C4-2B (cell line): ENCODE results near the gene UNC5C.

Experiments
- H3K27ac ChIP-seq: fragments of 450-650 bp; 2 replicates; pipeline ENCODE4 v1.5.1; 2017
- CTCF ChIP-seq: fragments of 450-650 bp; conservative IDR thresholded peaks from 2 replicates; pipeline ENCODE4 v1.5.1; 2017; ENCODE audit warnings: mild to moderate bottlenecking
- ZFX ChIP-seq: fragments of 450-650 bp; IDR thresholded peaks from 2 replicates; pipeline ENCODE4 v1.6.1; 2017

The UNC5C gene

GRCh38 chr4:95129821-95130311 is 418.9 kb downstream of the UNC5C start:
- H3K27ac ChIP-seq, result no peak overlapping the region
- TF ChIP-seq ZFX (no peak), CTCF (no peak)

- H3K27ac ChIP-seq, result no peak overlapping the region
- TF ChIP-seq CTCF, result no peak
- TF ChIP-seq ZFX, result no peak
Measured at GRCh38 chr4:95129031-95129430, 419.7 kb downstream of the UNC5C start.

GRCh38 chr4:95124906-95125504 is 423.8 kb downstream of the UNC5C start:
- TF ChIP-seq ZFX (no peak), CTCF (peak; percentile 77)
- no peak overlapping the region for H3K27ac ChIP-seq

- no peak overlapping the region for H3K27ac ChIP-seq
- TF ChIP-seq CTCF (no peak), ZFX (no peak)
Measured at GRCh38 chr4:95122001-95122400, 426.8 kb downstream of the UNC5C start.

- H3K27ac ChIP-seq, result no peak overlapping the region
- no peak for TF ChIP-seq ZFX
- TF ChIP-seq CTCF, result no peak
Measured at GRCh38 chr4:95120456-95120855, 428.3 kb downstream of the UNC5C start.

GRCh38 chr4:95118497-95118896 is 430.3 kb downstream of the UNC5C start:
- no peak for TF ChIP-seq ZFX
- no peak for TF ChIP-seq CTCF
- peak overlapping the region; percentile 45; the same call in 1 of the 2 replicates for H3K27ac ChIP-seq

GRCh38 chr4:95114521-95114920 is 434.3 kb downstream of the UNC5C start:
- no peak overlapping the region for H3K27ac ChIP-seq
- TF ChIP-seq ZFX, result no peak
- TF ChIP-seq CTCF, result no peak
